Lower lobe of right lung (tissue), 2 donors: ENCODE data around the gene RASSF3. TPM values are rescaled to one million over a fixed set of nuclear protein-coding genes. Genes with fewer than 3 reads are reported as not detected.

Experiments used
- ATAC-seq, 2 donors: fragments of 200-7000 bp; cut with Tn5 transposase; one replicate each; pipeline ENCODE4 v1.9.1; 2020 to 2022; ENCODE audit warnings: mild to moderate bottlenecking in 2 of 2, moderate library complexity in 2 of 2
- DNase-seq: peaks from one replicate; pipeline ENCODE4 v3.0.0-alpha.2; 2020
- H3K27ac ChIP-seq: fragments of 200-600 bp; one replicate; pipeline ENCODE4 v1.8.0; 2022
- H3K27me3 ChIP-seq: fragments of 200-600 bp; one replicate; pipeline ENCODE4 v1.8.0; 2022; ENCODE audit warnings: low read depth
- H3K36me3 ChIP-seq: fragments of 200-600 bp; one replicate; pipeline ENCODE4 v1.8.0; 2022; ENCODE audit warnings: mild to moderate bottlenecking
- H3K4me1 ChIP-seq: fragments of 200-600 bp; one replicate; pipeline ENCODE4 v1.8.0; 2022
- H3K4me3 ChIP-seq: fragments of 200-600 bp; one replicate; pipeline ENCODE4 v1.8.0; 2022; ENCODE audit warnings: mild to moderate bottlenecking
- H3K9me3 ChIP-seq: fragments of 200-600 bp; one replicate; pipeline ENCODE4 v1.8.0; 2022
- CTCF ChIP-seq: fragments of 200-600 bp; IDR thresholded peaks from one replicate; pipeline ENCODE4 v1.8.0; 2022; ENCODE audit warnings: antibody characterized with exemption, mild to moderate bottlenecking
- intact Hi-C: fragments of 100-400 bp; cut with DNase I; formaldehyde crosslinking; loops from one replicate; pipeline ENCODE4 v1.11.0; 2022
- total RNA-seq: library from RNA; stranded (reverse); fragmentation: NEBNext Ultra II Directional; extraction: Animal tissue kit (Norgen Biotek cat#: 25700); gene quantifications from one replicate; pipeline ENCODE4 v1.2.1, GENCODE V29; 2021
- donor health status: DM: no; HTN: yes; CAD: no; lungs with severe emphysema.

Gene RASSF3
- total RNA-seq, 1 donor from 2014 or later, result 82.7 TPM

- Histone ChIP-seq H3K4me1 (peaks cover 20% of the 10 kb centered on the region), H3K4me3 (no peak overlapping the region), H3K9me3 (no peaks in the 10 kb centered on the region), H3K27ac (no peak overlapping the region), H3K36me3 (peaks cover 34% of the 10 kb centered on the region), H3K27me3 (no peaks in the 10 kb centered on the region)
- TF ChIP-seq CTCF, result no peak
- no peak for ATAC-seq
- no peak for DNase-seq
- intact Hi-C loops, result loop anchor here (5.0 kb wide), 1 partner anchor 148 kb away; no protein-coding TSS in a partner anchor
Measured at GRCh38 chr12:64695550-64695949, 85.3 kb downstream of the RASSF3 start.

- peaks cover 20% of the 10 kb centered on the region for H3K4me1 ChIP-seq
- peak; percentile 47 for TF ChIP-seq CTCF
- intact Hi-C loops, result loop anchor here (5.0 kb wide), 1 partner anchor 149 kb away; no protein-coding TSS in a partner anchor
Measured at GRCh38 chr12:64696080-64696741, 85.9 kb downstream of the RASSF3 start.

GRCh38 chr12:64699504-64700115, 89.3 kb downstream of the RASSF3 start:
- no peak overlapping the region for H3K4me3 ChIP-seq
- peak overlapping the region; percentile 19 for H3K27ac ChIP-seq
- no peaks in the 10 kb centered on the region for H3K27me3 ChIP-seq
- ATAC-seq (peak; percentile 53 to 72), DNase-seq (peak; percentile 76)
- H3K36me3 ChIP-seq, result peaks cover 20% of the 10 kb centered on the region
- H3K9me3 ChIP-seq, result no peaks in the 10 kb centered on the region
- intact Hi-C loops, result loop anchor here (5.0 kb wide), 1 partner anchor 152 kb away; no protein-coding TSS in a partner anchor
- TF ChIP-seq CTCF, result no peak
- H3K4me1 ChIP-seq, result peaks cover 8% of the 10 kb centered on the region

More at GRCh38 chr12:64696080-64696741, 85.9 kb downstream of the RASSF3 start:
- Histone ChIP-seq H3K4me3 (no peak overlapping the region), H3K36me3 (peaks cover 34% of the 10 kb centered on the region), H3K9me3 (no peaks in the 10 kb centered on the region), H3K27ac (no peak overlapping the region), H3K27me3 (no peaks in the 10 kb centered on the region)
- DNase-seq (no peak), ATAC-seq (no peak)

GRCh38 chr12:64700532-64700931, 90.2 kb downstream of the RASSF3 start:
- peak overlapping the region; percentile 19 for H3K27ac ChIP-seq
- no peak for ATAC-seq
- H3K4me3 ChIP-seq, result no peak overlapping the region
- DNase-seq, result no peak
- peaks cover 8% of the 10 kb centered on the region for H3K4me1 ChIP-seq
- peaks cover 11% of the 10 kb centered on the region for H3K36me3 ChIP-seq
- H3K27me3 ChIP-seq, result no peaks in the 10 kb centered on the region
- no peaks in the 10 kb centered on the region for H3K9me3 ChIP-seq
- intact Hi-C loops, result no loop called here
- TF ChIP-seq CTCF, result no peak

- ATAC-seq, result no peak
- Histone ChIP-seq H3K4me1 (peaks cover 5% of the 10 kb centered on the region), H3K4me3 (no peak overlapping the region), H3K9me3 (no peaks in the 10 kb centered on the region), H3K27me3 (no peaks in the 10 kb centered on the region), H3K27ac (no peak overlapping the region), H3K36me3 (peaks cover 9% of the 10 kb centered on the region)
- no peak for TF ChIP-seq CTCF
- DNase-seq, result no peak
- intact Hi-C loops, result no loop called here
Measured at GRCh38 chr12:64701283-64701682, 91.0 kb downstream of the RASSF3 start.
